CD4-positive, alpha-beta T cell (primary cell): ENCODE data around the gene DAPK3. TPM values are rescaled to one million over a fixed set of nuclear protein-coding genes. Genes with fewer than 3 reads are reported as not detected.
"Not testable (repeated sequence)": the region's sequence is repeated elsewhere in the genome, so short reads cannot be mapped to it uniquely, and the experiment has no call there.

Source experiments
- ATAC-seq: fragments of 200-7000 bp; cut with Tn5 transposase; one replicate; pipeline ENCODE4 v1.10.0; 2022; ENCODE audit warnings: mild to moderate bottlenecking; ENCODE audit not compliant: poor library complexity
- CTCF ChIA-PET: fragments of 350-600 bp; sonication (Branson Sonifier 250); formaldehyde crosslinking; loops from one replicate; lab custom pipeline; 2021; ENCODE audit warnings: antibody characterized with exemption, inconsistent platforms; lab: Charles Lee
- POLR2A ChIA-PET: fragments of 350-600 bp; sonication (Branson Sonifier 250); formaldehyde crosslinking; loops from one replicate; lab custom pipeline; 2021; ENCODE audit warnings: antibody characterized with exemption, inconsistent platforms; lab: Charles Lee
- DNase-seq, 14 experiments: peaks; one replicate each; pipeline ENCODE4 v3.0.0-alpha.2; 2013 to 2020; ENCODE audit warnings: mixed read lengths in 2 of 14
- H3K27ac ChIP-seq, 2 donors: one replicate each; pipeline versions ENCODE4 v1.5.1 to v1.7.0; 2013; ENCODE audit warnings: low read length in 2 of 2, low read depth in 1 of 2, mild to moderate bottlenecking in 1 of 2
- H3K27me3 ChIP-seq, 2 experiments: 1 replicate in 1 of 2; 2 replicates in 1 of 2; pipeline versions ENCODE4 v1.6.1 to v1.7.0; 2013; ENCODE audit warnings: low read length in 2 of 2, control low read depth in 1 of 2, mild to moderate bottlenecking in 1 of 2, moderate library complexity in 1 of 2; ENCODE audit not compliant: insufficient read depth in 2 of 2, control insufficient read depth in 1 of 2
- H3K36me3 ChIP-seq: one replicate; pipeline ENCODE4 v1.6.1; 2013; ENCODE audit warnings: low read length, control low read depth; ENCODE audit not compliant: insufficient read depth
- H3K4me1 ChIP-seq: one replicate; pipeline ENCODE4 v1.6.1; 2013; ENCODE audit warnings: low read length, control low read depth; ENCODE audit not compliant: insufficient read depth
- H3K4me3 ChIP-seq: one replicate; pipeline ENCODE4 v1.5.1; 2013; ENCODE audit warnings: mild to moderate bottlenecking, low read length, moderate library complexity
- H3K9me3 ChIP-seq, 2 experiments: 1 replicate in 1 of 2; 2 replicates in 1 of 2; pipeline versions ENCODE4 v1.6.1 to v1.7.0; 2013; ENCODE audit warnings: low read length in 2 of 2, mild to moderate bottlenecking in 2 of 2, control low read depth in 1 of 2, moderate library complexity in 1 of 2; ENCODE audit not compliant: control insufficient read depth in 1 of 2, insufficient read depth in 1 of 2
- H3K27ac Mint-ChIP-seq: one replicate; pipeline ENCODE4 v1.8.0; 2020; ENCODE audit warnings: mixed read lengths
- H3K27me3 Mint-ChIP-seq: one replicate; pipeline ENCODE4 v1.8.0; 2021; ENCODE audit warnings: mixed read lengths
- H3K36me3 Mint-ChIP-seq: one replicate; pipeline ENCODE4 v1.8.0; 2021; ENCODE audit warnings: low read depth, mixed read lengths
- H3K4me1 Mint-ChIP-seq: one replicate; pipeline ENCODE4 v1.8.0; 2021; ENCODE audit warnings: low read depth, mixed read lengths
- H3K4me3 Mint-ChIP-seq: one replicate; pipeline ENCODE4 v1.8.0; 2020; ENCODE audit warnings: mild to moderate bottlenecking, mixed read lengths
- H3K9me3 Mint-ChIP-seq: one replicate; pipeline ENCODE4 v1.8.0; 2020; ENCODE audit warnings: mixed read lengths
- intact Hi-C, 2 experiments: fragments of 100-400 bp; cut with DNase I in 1 of 2; cut with micrococcal nuclease in 1 of 2; formaldehyde crosslinking; loops; one replicate each; pipeline versions ENCODE4 v1.15.1 to v1.9.0; 2023 to 2025; cut with DNase I, micrococcal nuclease
- total RNA-seq, 174 experiments: library from RNA in 2 of 174; stranded (reverse) in 2 of 174; gene quantifications; one replicate each; pipeline ENCODE4 v1.2.3 and lab custom pipeline; 2021 to 2026
- TF ChIP-seq, protein P1 (sequence below): fragments of 200-600 bp; IDR thresholded peaks from one replicate; pipeline ENCODE4 v1.8.0; 2022; ENCODE audit warnings: antibody characterized with exemption, mild to moderate bottlenecking

DAPK3 gene
- total RNA-seq, 2 experiments from 2014 or later = 21.1 to 22.9 TPM

DNA sequence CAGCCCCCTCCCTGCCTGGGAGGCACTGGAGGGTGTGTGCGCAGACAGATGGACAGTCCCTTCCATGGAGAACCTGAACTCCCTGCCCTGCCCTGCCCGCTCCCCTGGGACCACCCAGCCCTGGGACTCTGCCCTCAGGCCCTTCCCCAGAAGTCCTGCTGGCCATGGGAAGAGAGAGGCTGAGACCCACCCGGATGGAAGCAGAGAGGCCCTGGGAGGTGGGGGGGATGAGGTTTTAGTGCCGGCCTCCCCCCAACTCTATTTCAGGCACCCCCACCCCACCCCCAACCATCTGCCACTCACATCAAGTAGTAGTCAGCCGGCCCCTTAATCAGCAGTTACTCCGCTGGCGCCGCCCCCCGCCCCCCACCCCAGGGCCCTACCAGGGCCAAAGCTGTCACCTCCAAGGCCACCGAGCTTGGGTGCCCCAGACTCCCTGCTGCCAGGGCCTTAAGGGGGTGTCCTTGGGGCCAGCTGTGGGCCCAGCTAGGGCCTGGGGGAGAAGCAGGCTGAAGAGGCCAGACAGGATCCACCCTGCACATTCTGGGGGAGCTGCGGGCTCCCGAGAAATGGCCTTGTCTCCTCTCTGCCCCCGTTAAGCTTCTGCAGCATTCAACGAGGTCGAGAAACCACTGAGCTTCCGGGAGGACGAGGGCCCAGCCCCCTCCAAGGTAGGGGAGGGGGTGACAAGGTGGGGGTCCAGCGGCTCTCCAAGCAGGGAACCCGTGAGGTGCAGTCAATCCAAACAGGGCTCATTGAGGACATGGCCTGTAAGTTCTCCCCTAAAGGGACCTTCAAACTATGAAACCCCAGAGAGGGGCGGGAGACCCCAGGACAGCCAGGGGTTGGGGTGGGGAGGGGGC lies 20.7 kb downstream of the DAPK3 start:
- CTCF ChIA-PET = no interaction called here
- no peaks in the 10 kb centered on the region for H3K9me3 Mint-ChIP-seq
- no peak overlapping the region for H3K4me3 Mint-ChIP-seq
- peaks cover 6% of the 10 kb centered on the region for H3K4me1 Mint-ChIP-seq
- no peaks in the 10 kb centered on the region for H3K36me3 Mint-ChIP-seq
- H3K27me3 ChIP-seq = no peaks in the 10 kb centered on the region
- H3K27ac Mint-ChIP-seq = no peak overlapping the region
- POLR2A ChIA-PET = interaction anchor here (1.4 kb wide), 1 partner anchor 187 kb away, joined by 3 read pairs; no protein-coding TSS in a partner anchor
- intact Hi-C loops = no loop called here
- peaks cover 16% of the 10 kb centered on the region for H3K4me1 ChIP-seq
- peaks cover 6% of the 10 kb centered on the region for H3K27me3 Mint-ChIP-seq
- no peaks in the 10 kb centered on the region for H3K9me3 ChIP-seq
- H3K4me3 ChIP-seq = no peak overlapping the region
- no peaks in the 10 kb centered on the region for H3K36me3 ChIP-seq
- no peak for ATAC-seq
- no peak for DNase-seq
- H3K27ac ChIP-seq = no peak overlapping the region
- TF ChIP-seq, protein P1, sequence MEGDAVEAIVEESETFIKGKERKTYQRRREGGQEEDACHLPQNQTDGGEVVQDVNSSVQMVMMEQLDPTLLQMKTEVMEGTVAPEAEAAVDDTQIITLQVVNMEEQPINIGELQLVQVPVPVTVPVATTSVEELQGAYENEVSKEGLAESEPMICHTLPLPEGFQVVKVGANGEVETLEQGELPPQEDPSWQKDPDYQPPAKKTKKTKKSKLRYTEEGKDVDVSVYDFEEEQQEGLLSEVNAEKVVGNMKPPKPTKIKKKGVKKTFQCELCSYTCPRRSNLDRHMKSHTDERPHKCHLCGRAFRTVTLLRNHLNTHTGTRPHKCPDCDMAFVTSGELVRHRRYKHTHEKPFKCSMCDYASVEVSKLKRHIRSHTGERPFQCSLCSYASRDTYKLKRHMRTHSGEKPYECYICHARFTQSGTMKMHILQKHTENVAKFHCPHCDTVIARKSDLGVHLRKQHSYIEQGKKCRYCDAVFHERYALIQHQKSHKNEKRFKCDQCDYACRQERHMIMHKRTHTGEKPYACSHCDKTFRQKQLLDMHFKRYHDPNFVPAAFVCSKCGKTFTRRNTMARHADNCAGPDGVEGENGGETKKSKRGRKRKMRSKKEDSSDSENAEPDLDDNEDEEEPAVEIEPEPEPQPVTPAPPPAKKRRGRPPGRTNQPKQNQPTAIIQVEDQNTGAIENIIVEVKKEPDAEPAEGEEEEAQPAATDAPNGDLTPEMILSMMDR = no peak

GRCh38 chr19:3949294-3949693 lies 21.6 kb downstream of the DAPK3 start:
- ChIA-PET CTCF (no interaction called here), POLR2A (interaction anchor here (1.4 kb wide), 1 partner anchor 186 kb away, joined by 3 read pairs; no protein-coding TSS in a partner anchor)
- ATAC-seq (no peak), DNase-seq (no peak)
- Histone ChIP-seq H3K9me3 (no peaks in the 10 kb centered on the region), H3K27ac (no peak overlapping the region), H3K27me3 (no peaks in the 10 kb centered on the region), H3K4me1 (peaks cover 16% of the 10 kb centered on the region), H3K36me3 (no peaks in the 10 kb centered on the region), H3K4me3 (no peak overlapping the region)
- no peak overlapping the region for H3K27ac Mint-ChIP-seq
- peaks cover 6% of the 10 kb centered on the region for H3K4me1 Mint-ChIP-seq
- peaks cover 6% of the 10 kb centered on the region for H3K27me3 Mint-ChIP-seq
- H3K9me3 Mint-ChIP-seq = no peaks in the 10 kb centered on the region
- TF ChIP-seq, protein P1 = no peak
- H3K36me3 Mint-ChIP-seq = no peaks in the 10 kb centered on the region
- intact Hi-C loops = no loop called here
- no peak overlapping the region for H3K4me3 Mint-ChIP-seq

DNA sequence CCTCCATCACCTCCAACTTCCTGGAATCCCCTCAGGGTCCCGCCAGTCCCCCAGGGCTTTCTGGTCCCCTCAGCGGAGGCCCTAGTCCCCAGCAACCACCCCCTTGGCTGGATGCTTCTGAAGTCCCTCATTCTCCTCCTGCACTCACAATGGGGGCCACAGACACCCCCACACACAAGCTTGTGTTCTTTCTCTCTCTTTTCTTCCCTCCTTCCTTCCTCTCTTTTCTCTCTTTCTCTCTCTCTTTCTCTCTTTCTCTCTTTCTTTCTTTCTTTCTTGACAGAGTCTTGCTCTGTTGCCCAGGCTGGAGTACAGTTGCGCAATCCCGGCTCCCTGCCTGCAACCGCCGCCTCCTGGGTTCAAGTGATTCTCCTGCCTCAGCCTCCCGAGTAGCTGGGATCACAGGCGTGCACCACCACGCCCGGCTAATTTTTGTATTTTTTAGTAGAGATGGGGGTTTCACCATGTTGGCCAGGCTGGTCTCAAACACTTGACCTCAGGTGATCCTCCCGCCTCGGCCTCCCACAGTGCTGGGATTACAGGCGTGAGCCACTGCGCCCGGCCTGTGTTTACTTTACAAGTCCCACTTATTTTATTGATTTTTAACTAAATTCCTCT lies 23.5 kb downstream of the DAPK3 start:
- H3K27me3 Mint-ChIP-seq, CTCF ChIA-PET, H3K27ac ChIP-seq, POLR2A ChIA-PET, DNase-seq, H3K27me3 ChIP-seq, H3K4me1 Mint-ChIP-seq, H3K4me3 Mint-ChIP-seq, intact Hi-C loops, H3K4me3 ChIP-seq, H3K36me3 Mint-ChIP-seq, H3K9me3 Mint-ChIP-seq, H3K27ac Mint-ChIP-seq, H3K36me3 ChIP-seq, H3K9me3 ChIP-seq, ATAC-seq: not testable (repeated sequence)
- peaks cover 16% of the 10 kb centered on the region for H3K4me1 ChIP-seq
